Neural crest cell (in vitro differentiated cells): ENCODE measurements around the gene C7orf57. TPM values are rescaled to one million over a fixed set of nuclear protein-coding genes. Genes with fewer than 3 reads are reported as not detected.

ENCODE experiments used
- DNase-seq: peaks from one replicate; pipeline ENCODE4 v3.0.0; 2021; ENCODE audit warnings: low read depth, mixed read lengths, low spot score
- H3K27ac Mint-ChIP-seq: one replicate; pipeline ENCODE4 v1.8.0; 2021; ENCODE audit warnings: mild to moderate bottlenecking, mixed read lengths; ENCODE audit not compliant: unreplicated experiment
- H3K27me3 Mint-ChIP-seq: 2 replicates; pipeline ENCODE4 v1.8.0; 2021; ENCODE audit warnings: low read depth, mild to moderate bottlenecking, mixed read lengths
- H3K36me3 Mint-ChIP-seq: 2 replicates; pipeline ENCODE4 v1.8.0; 2021; ENCODE audit warnings: low read depth, mild to moderate bottlenecking, mixed read lengths
- H3K4me1 Mint-ChIP-seq: 2 replicates; pipeline ENCODE4 v1.8.0; 2021; ENCODE audit warnings: mixed read lengths
- H3K4me3 Mint-ChIP-seq: one replicate; pipeline ENCODE4 v1.8.0; 2021; ENCODE audit warnings: mild to moderate bottlenecking, mixed read lengths
- H3K9me3 Mint-ChIP-seq: 2 replicates; pipeline ENCODE4 v1.8.0; 2021; ENCODE audit warnings: mixed read lengths
- CTCF ChIP-seq: fragments of 200-600 bp; sonication (generic); conservative IDR thresholded peaks from 2 replicates; pipeline ENCODE4 v1.5.0; 2021; ENCODE audit warnings: antibody characterized with exemption, mild to moderate bottlenecking
- total RNA-seq: library from RNA; stranded (reverse); gene quantifications from 2 replicates; pipeline ENCODE4 v1.2.1, GENCODE V29; 2021

The C7orf57 gene
- total RNA-seq, 1 donor from 2014 or later = not detected

- Mint-ChIP-seq H3K9me3 (peaks cover 10% of the 10 kb centered on the region), H3K27ac (no peak overlapping the region), H3K27me3 (peaks cover 6% of the 10 kb centered on the region), H3K4me1 (no peaks in the 10 kb centered on the region), H3K36me3 (no peaks in the 10 kb centered on the region), H3K4me3 (no peak overlapping the region)
- TF ChIP-seq CTCF = no peak
- no peak for DNase-seq
These were observed 17.7 kb upstream of the C7orf57 start for GRCh38 chr7:48017674-48018073.

- Mint-ChIP-seq H3K9me3 (peaks cover 5% of the 10 kb centered on the region), H3K4me3 (no peak overlapping the region), H3K4me1 (no peaks in the 10 kb centered on the region), H3K27me3 (peaks cover 55% of the 10 kb centered on the region), H3K36me3 (no peaks in the 10 kb centered on the region), H3K27ac (no peak overlapping the region)
- no peak for TF ChIP-seq CTCF
- DNase-seq = no peak
These were observed 9.7 kb upstream of the C7orf57 start for GRCh38 chr7:48025624-48026023.

- Mint-ChIP-seq H3K4me3 (no peak within 1 kb of the TSS), H3K9me3 (peaks cover 3% of the 10 kb centered on the region), H3K27ac (no peak within 1 kb of the TSS), H3K36me3 (no peaks in the 10 kb centered on the region), H3K4me1 (no peaks in the 10 kb centered on the region), H3K27me3 (peaks cover 78% of the 10 kb centered on the region)
- no peak for DNase-seq
- no peak for TF ChIP-seq CTCF
These were observed 6.4 kb upstream of the C7orf57 start, which contains the start of gene SUN3 for GRCh38 chr7:48028938-48029337. Gene SUN3 (minus strand): TSS chr7:48029107. CDS start chr7:48028938, 169 bp downstream.

- DNase-seq = no peak
- H3K27me3 Mint-ChIP-seq = peaks cover 84% of the 10 kb centered on the region
- H3K27ac Mint-ChIP-seq = no peak overlapping the region
- H3K4me1 Mint-ChIP-seq = peaks cover 4% of the 10 kb centered on the region
- H3K4me3 Mint-ChIP-seq = no peak overlapping the region
- no peaks in the 10 kb centered on the region for H3K36me3 Mint-ChIP-seq
- TF ChIP-seq CTCF = no peak
- H3K9me3 Mint-ChIP-seq = no peaks in the 10 kb centered on the region
These were observed 4.2 kb upstream of the C7orf57 start for GRCh38 chr7:48031111-48031510.

GRCh38 chr7:48033922-48034321 is 1.4 kb upstream of the C7orf57 start:
- no peak for DNase-seq
- H3K36me3 Mint-ChIP-seq = no peaks in the 10 kb centered on the region
- H3K9me3 Mint-ChIP-seq = no peaks in the 10 kb centered on the region
- H3K27ac Mint-ChIP-seq = no peak overlapping the region
- no peak overlapping the region for H3K4me3 Mint-ChIP-seq
- peaks cover 7% of the 10 kb centered on the region for H3K4me1 Mint-ChIP-seq
- peaks cover 88% of the 10 kb centered on the region for H3K27me3 Mint-ChIP-seq
- no peak for TF ChIP-seq CTCF
